CD14-positive monocyte (primary cell): ENCODE results near the gene TMEM51. TPM values are rescaled to one million over a fixed set of nuclear protein-coding genes. Genes with fewer than 3 reads are reported as not detected.
A peak's percentile ranks its signal among the peaks of the same experiment; 100 is the strongest.

ENCODE experiments used
- DNase-seq, 3 donors: peaks; one replicate each; pipeline ENCODE4 v3.0.0-alpha.2; 2011 to 2022
- H2AFZ ChIP-seq: 2 replicates; pipeline ENCODE4 v1.6.0; 2012; ENCODE audit warnings: mild to moderate bottlenecking, low read depth, low read length, inconsistent platforms; ENCODE audit not compliant: insufficient read depth, poor library complexity, severe bottlenecking
- H3K27ac ChIP-seq, 2 donors: 1 replicate in 1 of 2; 2 replicates in 1 of 2; pipeline ENCODE4 v1.5.1; 2012 to 2013; ENCODE audit warnings: low read length in 2 of 2, control low read depth in 1 of 2, inconsistent platforms in 1 of 2, low read depth in 1 of 2, mild to moderate bottlenecking in 1 of 2
- H3K27me3 ChIP-seq, 2 donors: one replicate each; pipeline versions ENCODE4 v1.6.0 to v1.6.1; 2011 to 2013; ENCODE audit warnings: low read length in 2 of 2; ENCODE audit not compliant: control insufficient read depth in 2 of 2, insufficient read depth in 2 of 2
- H3K36me3 ChIP-seq, 2 donors: replicated peaks in 1 of 2; 1 replicate in 1 of 2; 2 replicates in 1 of 2; pipeline versions ENCODE4 v1.5.1 to v1.6.1; 2012 to 2013; ENCODE audit warnings: low read length in 2 of 2, control low read depth in 1 of 2, inconsistent platforms in 1 of 2, mild to moderate bottlenecking in 1 of 2; ENCODE audit not compliant: insufficient read depth in 2 of 2, control insufficient read depth in 1 of 2
- H3K4me1 ChIP-seq, 2 donors: 1 replicate in 1 of 2; 2 replicates in 1 of 2; pipeline versions ENCODE4 v1.5.1 to v1.6.1; 2012 to 2013; ENCODE audit warnings: low read length in 2 of 2, control low read depth in 1 of 2, inconsistent platforms in 1 of 2, mild to moderate bottlenecking in 1 of 2, moderate library complexity in 1 of 2; ENCODE audit not compliant: insufficient read depth in 2 of 2, control insufficient read depth in 1 of 2
- H3K4me2 ChIP-seq: replicated peaks from 2 replicates; pipeline ENCODE3; 2012; ENCODE audit warnings: low read length, moderate library complexity, mild to moderate bottlenecking; ENCODE audit not compliant: poor library complexity, severe bottlenecking; ENCODE audit errors: extremely low read depth
- H3K4me3 ChIP-seq, 3 experiments: fragments of 200-600 bp in 1 of 3; sonication (generic) in 1 of 3; replicated peaks in 1 of 3; 1 replicate in 2 of 3; 2 replicates in 1 of 3; pipeline ENCODE4 v1.5.1; 2011 to 2013; ENCODE audit warnings: low read length in 3 of 3, mild to moderate bottlenecking in 3 of 3, control low read depth in 2 of 3, low read depth in 2 of 3, inconsistent platforms in 1 of 3, moderate library complexity in 1 of 3
- H3K79me2 ChIP-seq: 2 replicates; pipeline ENCODE4 v1.6.0; 2012; ENCODE audit warnings: mild to moderate bottlenecking, control low read depth, inconsistent platforms, low read length, moderate library complexity; ENCODE audit not compliant: insufficient read depth
- H3K9ac ChIP-seq: 2 replicates; pipeline ENCODE4 v1.6.0; 2017; ENCODE audit warnings: low read length, mild to moderate bottlenecking; ENCODE audit not compliant: insufficient read depth, poor library complexity, severe bottlenecking
- H3K9me3 ChIP-seq, 2 donors: replicated peaks in 1 of 2; 1 replicate in 1 of 2; 2 replicates in 1 of 2; pipeline versions ENCODE4 v1.5.1 to v1.6.1; 2012 to 2013; ENCODE audit warnings: low read length in 2 of 2, control low read depth in 1 of 2; ENCODE audit not compliant: control insufficient read depth in 1 of 2, insufficient read depth in 1 of 2
- H4K20me1 ChIP-seq: 2 replicates; pipeline ENCODE4 v1.6.0; 2012; ENCODE audit warnings: mild to moderate bottlenecking, low read length, control low read depth, moderate library complexity; ENCODE audit not compliant: insufficient read depth
- H3K27ac Mint-ChIP-seq, 7 donors: one replicate each; pipeline ENCODE4 v1.8.0; 2020; ENCODE audit warnings: mild to moderate bottlenecking in 7 of 7, mixed read lengths in 7 of 7, moderate library complexity in 6 of 7, inconsistent platforms in 2 of 7
- H3K27me3 Mint-ChIP-seq, 3 donors: one replicate each; pipeline ENCODE4 v1.8.0; 2021 to 2022; ENCODE audit warnings: low read depth in 3 of 3, mild to moderate bottlenecking in 3 of 3, mixed read lengths in 3 of 3, moderate library complexity in 3 of 3, inconsistent platforms in 1 of 3
- H3K36me3 Mint-ChIP-seq, 2 donors: one replicate each; pipeline ENCODE4 v1.8.0; 2020; ENCODE audit warnings: mixed read lengths in 2 of 2, inconsistent platforms in 1 of 2, mild to moderate bottlenecking in 1 of 2
- H3K4me1 Mint-ChIP-seq: one replicate; pipeline ENCODE4 v1.8.0; 2020; ENCODE audit warnings: mild to moderate bottlenecking, mixed read lengths
- H3K4me3 Mint-ChIP-seq, 2 donors: one replicate each; pipeline ENCODE4 v1.8.0; 2020; ENCODE audit warnings: mild to moderate bottlenecking in 2 of 2, mixed read lengths in 2 of 2, moderate library complexity in 1 of 2
- H3K9me3 Mint-ChIP-seq, 7 donors: one replicate each; pipeline ENCODE4 v1.8.0; 2020 to 2022; ENCODE audit warnings: mixed read lengths in 7 of 7, mild to moderate bottlenecking in 6 of 7, moderate library complexity in 6 of 7, inconsistent platforms in 2 of 7
- CTCF ChIP-seq: fragments of 200-600 bp; IDR thresholded peaks from one replicate; pipeline ENCODE4 v1.8.0; 2022; ENCODE audit warnings: antibody characterized with exemption, mild to moderate bottlenecking
- WGBS: methylation state at CpG from one replicate; pipeline ENCODE4 v1.1.5; 2013; ENCODE audit warnings: missing lambda C conversion rate; ENCODE audit not compliant: insufficient coverage; 5-methylcytosine and 5-hydroxymethylcytosine counted together
- intact Hi-C, 2 donors: fragments of 100-400 bp; cut with micrococcal nuclease; formaldehyde crosslinking; loops; one replicate each; pipeline versions ENCODE4 v1.15.0 to v1.15.1; 2023
- polyA plus RNA-seq, 3 donors: library from polyadenylated mRNA; depleted of rRNA in 1 of 3; unstranded in 2 of 3; stranded (reverse) in 1 of 3; fragments of 300-500 nt in 2 of 3; fragments of >200 nt in 1 of 3; fragmentation: Illumina TruSeq in 2 of 3; gene quantifications; 1 replicate in 2 of 3; 2 replicates in 1 of 3; pipeline ENCODE4 v1.2.3, GENCODE V29; 2012 to 2021

TMEM51 gene
- polyA plus RNA-seq, 3 donors: 1.2 to 2.5 (median 2.1) TPM

GRCh38 chr1:15225461-15225860 is 71.9 kb downstream of the TMEM51 start:
- Mint-ChIP-seq H3K4me3 (no peak overlapping the region), H3K27ac (peak overlapping the region in 3 of 7 donors; percentile 20 to 87 (median 28)), H3K36me3 (no peaks in the 10 kb centered on the region), H3K4me1 (peaks cover 50% of the 10 kb centered on the region), H3K9me3 (peaks cover 0 to 5% (median 2%) of the 10 kb centered on the region in 7 donors), H3K27me3 (peaks cover 0 to 8% (median 2%) of the 10 kb centered on the region in 3 donors)
- Histone ChIP-seq H3K27me3 (no peaks in the 10 kb centered on the region), H3K4me3 (no peak overlapping the region), H3K27ac (peak overlapping the region in 1 of 2 donors; percentile 24), H3K36me3 (no peaks in the 10 kb centered on the region), H3K79me2 (no peaks in the 10 kb centered on the region), H4K20me1 (no peaks in the 10 kb centered on the region), H3K9me3 (no peaks in the 10 kb centered on the region), H3K9ac (no peak overlapping the region), H3K4me2 (no peak overlapping the region), H3K4me1 (peaks cover 47 to 55% of the 10 kb centered on the region in 2 donors), H2AFZ (no peak overlapping the region)
- DNase-seq: no peak
- 97% methylated on average over 4 of the region's 4 CpGs for WGBS
- intact Hi-C loops: loop anchor here in 1 of 2 donors (2.0 kb wide), 1 partner anchor 35 kb away; no protein-coding TSS in a partner anchor
- no peak for TF ChIP-seq CTCF

DNA sequence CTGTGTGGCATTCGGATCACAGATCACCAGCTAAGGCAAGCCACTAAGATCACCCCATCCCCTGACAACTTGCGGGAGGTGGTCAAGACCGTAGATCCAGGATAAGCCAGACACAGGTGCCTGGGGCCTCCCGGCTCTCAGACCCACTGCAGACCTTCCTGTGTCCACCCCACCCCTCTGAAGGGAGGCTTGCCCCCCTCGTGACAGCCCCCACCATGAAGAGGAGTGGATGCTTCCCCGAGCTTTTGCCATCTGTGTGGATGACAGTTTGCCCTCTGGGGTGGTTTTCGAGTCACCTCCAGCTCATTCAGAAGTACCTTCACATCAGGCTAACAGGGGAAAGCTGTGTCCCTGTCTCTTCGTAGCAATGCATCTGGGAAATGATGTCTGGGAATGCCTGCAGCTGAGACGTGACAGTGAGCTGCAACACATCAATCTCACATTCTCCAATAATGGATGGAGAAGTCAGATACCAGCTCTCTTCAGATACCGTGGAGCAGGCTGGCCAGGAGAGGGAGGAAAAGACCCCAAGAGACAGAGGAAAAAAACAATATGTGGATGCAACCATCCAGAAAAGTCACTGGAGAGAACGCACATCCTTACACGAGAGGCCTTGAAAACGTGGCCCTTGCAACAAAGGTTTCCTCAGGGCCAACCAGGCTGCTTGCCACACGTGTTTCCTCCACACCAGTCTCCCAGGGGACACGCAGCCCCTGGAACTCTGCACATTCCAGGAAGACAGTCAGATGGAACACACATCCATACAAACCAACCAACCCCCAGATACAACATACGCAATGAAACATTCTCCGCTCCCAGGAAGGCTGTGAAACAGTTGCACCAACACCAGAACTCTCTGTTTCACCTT is 73.1 kb downstream of the TMEM51 start:
- H3K27me3 ChIP-seq: no peaks in the 10 kb centered on the region
- peaks cover 61% of the 10 kb centered on the region for H3K4me1 Mint-ChIP-seq
- no peaks in the 10 kb centered on the region for H3K79me2 ChIP-seq
- H3K9me3 Mint-ChIP-seq: peaks cover 0 to 5% (median 2%) of the 10 kb centered on the region in 7 donors
- no peaks in the 10 kb centered on the region for H3K9me3 ChIP-seq
- intact Hi-C loops: no loop called here
- H3K4me3 Mint-ChIP-seq: no peak overlapping the region
- H3K27ac Mint-ChIP-seq: no peak overlapping the region
- H3K9ac ChIP-seq: no peak overlapping the region
- H3K4me1 ChIP-seq: peaks cover 59 to 66% of the 10 kb centered on the region in 2 donors
- H4K20me1 ChIP-seq: no peaks in the 10 kb centered on the region
- peaks cover 0 to 8% (median 2%) of the 10 kb centered on the region in 3 donors for H3K27me3 Mint-ChIP-seq
- no peak for TF ChIP-seq CTCF
- H3K27ac ChIP-seq: no peak overlapping the region
- no peak overlapping the region for H3K4me2 ChIP-seq
- no peak overlapping the region for H2AFZ ChIP-seq
- no peaks in the 10 kb centered on the region for H3K36me3 ChIP-seq
- WGBS: 89% methylated on average over 9 of the region's 17 CpGs
- H3K4me3 ChIP-seq: no peak overlapping the region
- DNase-seq: no peak
- no peaks in the 10 kb centered on the region for H3K36me3 Mint-ChIP-seq
